GM19023 (cell line): ENCODE data around the gene CDKAL1.
"Not testable (repeated sequence)": the region's sequence is repeated elsewhere in the genome, so short reads cannot be mapped to it uniquely, and the experiment has no call there.

Experiments
- ATAC-seq: cut with Tn5 transposase; IDR thresholded peaks from one replicate; pipeline ENCODE4 v1.9.1; 2021; ENCODE audit warnings: mild to moderate bottlenecking, moderate library complexity; ENCODE audit not compliant: unreplicated experiment

The CDKAL1 gene

GRCh38 chr6:20732896-20733295 lies 198.6 kb downstream of the CDKAL1 start:
- no peak for ATAC-seq

- ATAC-seq: no peak
These were observed 203.7 kb downstream of the CDKAL1 start for GRCh38 chr6:20737912-20738311.

GRCh38 chr6:20740088-20740487 lies 205.8 kb downstream of the CDKAL1 start:
- ATAC-seq: no peak

GRCh38 chr6:20740727-20741126 lies 206.5 kb downstream of the CDKAL1 start:
- ATAC-seq: no peak

GRCh38 chr6:20741490-20741889 lies 207.2 kb downstream of the CDKAL1 start:
- ATAC-seq: no peak

GRCh38 chr6:20744911-20745557 lies 210.8 kb downstream of the CDKAL1 start:
- ATAC-seq: no peak

GRCh38 chr6:20746024-20746423 lies 211.8 kb downstream of the CDKAL1 start:
- no peak for ATAC-seq

GRCh38 chr6:20746805-20747558 lies 212.7 kb downstream of the CDKAL1 start:
- no peak for ATAC-seq

- ATAC-seq: no peak
These were observed 213.7 kb downstream of the CDKAL1 start for GRCh38 chr6:20747991-20748390.

- no peak for ATAC-seq
These were observed 217.2 kb downstream of the CDKAL1 start for GRCh38 chr6:20751293-20751935.

- no peak for ATAC-seq
These were observed 221.4 kb downstream of the CDKAL1 start for GRCh38 chr6:20755631-20756030.

GRCh38 chr6:20756584-20757147 lies 222.4 kb downstream of the CDKAL1 start:
- not testable (repeated sequence) for ATAC-seq

- no peak for ATAC-seq
These were observed 223.5 kb downstream of the CDKAL1 start for GRCh38 chr6:20757761-20758160.

- no peak for ATAC-seq
These were observed 229.0 kb downstream of the CDKAL1 start for GRCh38 chr6:20763296-20763695.

GRCh38 chr6:20769631-20770030 lies 235.4 kb downstream of the CDKAL1 start:
- ATAC-seq: no peak

GRCh38 chr6:20770773-20771172 lies 236.5 kb downstream of the CDKAL1 start:
- no peak for ATAC-seq

- ATAC-seq: no peak
These were observed 237.2 kb downstream of the CDKAL1 start for GRCh38 chr6:20771409-20771808.

GRCh38 chr6:20773822-20774221 lies 239.6 kb downstream of the CDKAL1 start:
- ATAC-seq: no peak

- ATAC-seq: no peak
These were observed 241.7 kb downstream of the CDKAL1 start for GRCh38 chr6:20775981-20776380.

- ATAC-seq: no peak
These were observed 243.5 kb downstream of the CDKAL1 start for GRCh38 chr6:20777801-20778200.

- ATAC-seq: no peak
These were observed 244.2 kb downstream of the CDKAL1 start for GRCh38 chr6:20778459-20778858.

GRCh38 chr6:20778912-20779311 lies 244.7 kb downstream of the CDKAL1 start:
- ATAC-seq: no peak
